Stimulated activated CD8-positive, alpha-beta memory T cell treated with anti-CD3 and anti-CD28 coated beads, Interleukin-12 subunit alpha, Interleukin-12 subunit beta, amount 100 ng/mL, for 24 hours (primary cell): ENCODE results near the gene CDH4.
"Not testable (repeated sequence)": the region's sequence is repeated elsewhere in the genome, so short reads cannot be mapped to it uniquely, and the experiment has no call there.

ENCODE experiments used
- DNase-seq: peaks from one replicate; pipeline ENCODE4 v3.0.0-alpha.2; 2020; ENCODE audit errors: extremely low read depth

The CDH4 gene

DNA sequence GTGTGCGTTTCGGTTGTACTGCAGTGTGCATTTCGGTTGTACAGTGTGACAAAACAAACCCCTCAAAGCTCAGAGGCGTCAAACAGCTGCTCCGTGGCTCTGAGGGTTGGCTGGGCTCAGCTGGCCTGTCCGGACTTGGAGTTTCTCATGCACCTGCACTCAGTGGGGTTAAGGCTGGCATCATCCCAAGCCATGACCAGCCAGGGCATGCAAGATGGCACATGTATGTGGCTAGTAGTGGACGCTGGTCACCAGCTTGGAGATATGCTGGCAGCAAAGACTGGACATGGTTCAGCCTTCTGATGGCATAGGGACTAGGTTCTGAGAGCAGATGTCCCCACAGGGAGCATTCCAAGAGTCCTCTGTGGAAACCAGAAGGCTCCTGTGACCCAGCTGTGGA is 187.2 kb downstream of the CDH4 start:
- DNase-seq, result no peak

DNA sequence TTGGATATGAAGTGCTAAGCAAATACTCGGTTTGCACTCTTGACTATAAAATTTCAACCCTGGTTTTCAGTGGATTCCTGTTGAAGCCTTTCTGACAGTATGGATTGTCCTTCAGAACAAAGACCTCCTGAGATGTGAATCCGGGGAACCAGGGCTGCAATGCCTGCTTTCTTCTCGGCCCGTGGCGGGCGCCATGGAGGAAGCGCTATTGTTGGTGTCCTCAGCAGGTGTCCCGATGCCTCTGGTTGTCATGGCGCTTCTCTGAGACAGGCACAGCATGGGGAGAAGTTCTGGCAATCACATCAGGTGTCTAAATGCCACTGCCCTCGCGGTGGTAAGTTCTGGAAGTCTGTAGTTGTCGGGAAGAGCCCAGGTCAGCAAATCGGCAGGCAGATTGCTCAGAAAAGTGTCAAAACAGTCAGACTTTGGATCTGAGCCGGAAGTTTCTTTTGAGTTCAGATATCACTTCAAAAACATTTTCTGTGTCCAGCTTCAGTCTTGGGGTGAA is 188.5 kb downstream of the CDH4 start:
- no peak for DNase-seq

DNA sequence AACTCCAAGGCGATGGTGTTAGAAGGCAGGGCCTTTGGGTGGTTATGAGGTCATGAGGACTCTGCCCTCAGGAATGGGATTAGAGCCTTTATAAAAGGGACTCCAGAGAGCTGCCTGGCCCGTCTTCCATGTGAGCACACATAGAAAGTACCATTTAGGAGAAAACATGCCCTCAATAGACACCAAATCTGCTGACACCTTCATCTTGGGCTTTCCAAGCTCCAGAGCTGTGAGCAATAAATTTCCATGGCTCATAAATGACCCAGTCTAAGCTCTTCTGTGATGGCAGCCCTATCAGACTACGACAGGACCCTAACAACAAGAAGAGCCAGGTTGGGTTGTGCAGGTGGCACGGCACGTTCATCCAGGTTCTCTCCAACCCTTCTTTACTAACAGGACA is 189.5 kb downstream of the CDH4 start:
- DNase-seq, result no peak

DNA sequence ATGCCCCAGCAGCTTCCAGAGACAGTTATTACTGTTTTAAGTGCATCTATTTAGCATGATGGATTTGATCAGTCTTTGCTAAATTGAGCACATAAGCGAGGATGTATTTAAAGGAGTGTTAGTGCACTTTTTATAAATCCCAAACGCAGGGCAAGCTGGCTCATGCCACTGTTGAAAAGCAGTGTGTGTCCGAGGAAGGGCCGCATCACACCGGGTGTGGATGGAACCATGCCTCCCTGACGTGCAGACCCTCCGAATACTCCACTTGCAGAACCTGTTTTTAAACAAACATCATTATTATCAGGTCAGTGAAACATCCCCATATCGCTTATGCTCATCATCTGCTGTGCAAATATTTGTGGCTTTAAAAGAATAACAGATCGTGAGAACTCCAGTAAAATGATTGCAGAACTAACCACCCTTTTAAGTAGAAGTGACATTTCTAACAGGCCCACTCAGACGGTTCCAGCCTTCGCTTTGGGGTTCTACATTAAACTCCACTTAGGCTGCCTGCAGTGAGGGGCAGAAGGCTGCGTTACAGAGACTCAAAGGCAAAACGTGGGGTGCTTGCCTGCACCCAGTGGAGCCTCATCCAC is 190.1 kb downstream of the CDH4 start:
- no peak for DNase-seq

DNA sequence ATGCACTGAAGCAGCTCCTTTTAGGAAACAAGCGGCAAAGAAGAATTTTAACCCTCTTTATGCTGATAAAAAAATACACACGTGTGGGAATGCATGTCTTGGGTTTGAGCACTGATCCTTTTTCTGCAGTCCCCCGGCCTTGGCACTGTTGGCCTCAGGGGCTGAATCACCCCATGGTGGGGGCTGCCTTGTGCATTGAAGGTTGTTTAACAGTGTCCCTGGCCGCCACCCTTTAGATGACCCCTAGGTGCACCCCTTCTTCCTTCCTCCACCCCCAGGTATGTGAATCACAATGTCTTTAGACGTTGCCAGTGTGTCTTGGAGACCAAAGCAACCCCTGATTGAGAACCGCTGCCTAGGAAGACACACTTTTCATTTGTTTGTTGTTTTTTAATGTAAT is 190.7 kb downstream of the CDH4 start:
- DNase-seq, result no peak

DNA sequence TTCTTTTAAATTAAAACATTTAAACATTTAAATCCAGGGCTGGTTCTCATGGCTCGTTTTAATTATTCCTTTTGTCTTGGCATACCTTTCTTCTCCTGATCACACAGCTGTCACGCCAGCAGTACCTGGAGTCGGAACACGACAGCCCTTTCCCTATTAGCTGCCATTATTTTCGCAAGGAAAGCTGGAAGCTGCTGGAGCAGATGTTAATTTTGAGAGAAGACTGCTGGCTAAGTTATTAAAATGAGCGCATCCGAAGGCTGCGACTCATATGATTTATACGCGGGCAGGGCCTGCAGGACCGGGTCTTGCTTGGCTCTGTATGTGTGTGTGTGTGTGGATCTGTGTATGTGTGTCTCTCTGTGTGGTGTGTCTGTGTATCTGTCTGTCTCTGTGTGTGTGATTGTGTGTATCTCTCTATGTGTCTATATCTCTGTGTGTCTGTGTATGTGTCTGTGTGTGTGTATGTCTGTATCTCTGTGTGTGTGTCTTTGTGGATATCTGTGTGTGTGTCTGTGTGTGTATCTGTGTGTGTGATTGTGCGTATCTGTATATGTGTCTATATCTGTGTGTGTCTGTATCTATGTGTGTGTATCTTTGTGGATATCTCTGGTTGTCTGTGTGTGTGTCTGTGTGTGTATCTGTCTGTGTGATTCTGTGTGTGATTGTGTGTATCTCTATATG is 191.5 kb downstream of the CDH4 start:
- no peak for DNase-seq

DNA sequence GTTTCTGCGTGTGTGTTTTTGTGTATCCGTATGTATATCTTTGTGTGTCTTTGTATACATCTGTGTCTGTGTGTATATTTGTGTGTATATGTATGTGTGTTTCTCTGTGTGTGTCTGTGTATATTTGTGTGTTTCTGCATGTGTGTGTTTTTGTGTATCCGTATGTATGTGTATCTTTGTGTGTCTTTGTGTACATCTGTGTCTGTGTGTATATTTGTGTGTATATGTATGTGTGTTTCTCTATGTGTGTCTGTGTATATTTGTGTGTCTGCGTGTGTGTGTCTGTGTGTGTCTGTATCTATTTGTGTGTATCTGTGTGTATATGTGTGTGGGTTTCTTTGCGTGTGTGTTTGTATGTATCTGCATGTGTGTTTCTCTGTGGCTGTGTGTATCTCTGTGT is 192.6 kb downstream of the CDH4 start:
- no peak for DNase-seq

DNA sequence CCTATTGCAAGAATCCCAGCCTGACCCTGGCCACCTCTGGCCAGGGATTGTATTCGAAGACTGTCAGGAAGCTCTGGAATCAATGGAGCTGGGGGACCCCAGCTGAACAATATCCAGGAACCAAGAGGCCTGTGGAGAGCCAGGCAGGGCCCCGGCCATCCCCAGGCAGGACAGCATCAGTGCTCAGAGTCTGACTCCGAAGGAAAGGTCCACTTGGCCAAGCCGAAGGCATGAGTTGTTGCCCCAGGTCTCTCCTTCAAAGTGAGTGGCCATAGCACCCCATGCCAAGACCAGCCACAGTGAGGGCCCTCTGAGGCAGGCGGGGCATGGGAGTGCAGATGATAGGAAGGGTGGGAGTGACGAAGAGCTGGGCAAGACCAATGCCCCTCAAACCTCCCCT is 193.1 kb downstream of the CDH4 start:
- DNase-seq, result no peak

DNA sequence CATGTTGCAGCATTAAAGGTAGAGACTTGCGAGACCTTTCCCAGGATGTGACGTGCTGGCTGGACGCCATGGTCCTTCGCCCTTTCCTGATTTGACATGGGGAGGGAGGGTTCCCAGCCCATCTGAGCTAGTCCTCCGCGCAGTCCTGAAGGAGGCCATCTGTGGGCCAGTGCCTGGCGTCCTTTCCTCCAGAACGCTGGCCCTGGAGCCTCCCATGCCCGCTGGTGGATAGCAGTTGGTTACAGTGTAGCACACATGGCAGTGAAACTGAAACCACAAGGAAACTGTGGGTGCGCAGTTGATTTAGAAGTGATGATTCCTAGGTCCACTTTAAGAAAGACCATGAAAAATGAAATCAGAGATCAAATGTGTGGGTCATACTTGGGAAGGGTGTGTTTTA is 193.7 kb downstream of the CDH4 start:
- DNase-seq, result no peak

DNA sequence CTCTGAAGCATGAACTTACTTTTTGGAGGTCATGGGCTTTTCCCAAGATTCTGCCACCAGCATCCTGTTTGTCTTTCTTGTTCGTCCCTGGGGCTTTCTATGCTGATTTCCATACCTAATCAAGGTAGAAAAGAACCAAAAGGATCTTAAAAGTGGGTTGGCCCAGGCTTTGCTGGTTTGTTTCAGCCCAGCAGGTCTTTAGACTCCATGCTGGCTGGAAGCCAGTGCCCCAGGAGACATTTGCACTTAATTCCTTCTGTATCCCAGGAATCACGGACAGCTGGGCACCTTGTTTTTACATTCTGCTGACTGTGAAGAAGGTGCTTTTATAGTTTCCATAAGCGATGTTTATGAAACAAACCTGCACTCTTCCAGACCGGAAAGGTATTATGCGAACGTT is 195.9 kb downstream of the CDH4 start:
- DNase-seq, result no peak

DNA sequence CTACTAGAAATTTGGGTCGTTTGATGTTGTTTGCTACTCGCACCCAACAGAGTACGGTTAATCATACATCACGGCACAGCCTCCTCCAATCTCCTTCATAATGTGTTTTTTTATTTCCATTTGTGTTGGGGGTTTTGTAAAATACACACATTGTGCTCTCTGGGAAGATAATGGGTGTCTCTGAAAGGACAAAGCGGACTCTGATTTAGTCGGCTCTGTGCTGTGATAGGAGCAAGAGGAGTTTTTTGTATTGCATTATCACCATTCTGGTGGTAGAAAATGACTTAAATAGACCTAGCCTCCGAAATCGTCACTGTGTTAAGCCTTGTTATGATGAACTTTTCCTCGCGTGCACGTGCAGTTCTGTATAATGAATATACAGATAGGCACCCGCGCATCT is 196.3 kb downstream of the CDH4 start:
- DNase-seq, result no peak

DNA sequence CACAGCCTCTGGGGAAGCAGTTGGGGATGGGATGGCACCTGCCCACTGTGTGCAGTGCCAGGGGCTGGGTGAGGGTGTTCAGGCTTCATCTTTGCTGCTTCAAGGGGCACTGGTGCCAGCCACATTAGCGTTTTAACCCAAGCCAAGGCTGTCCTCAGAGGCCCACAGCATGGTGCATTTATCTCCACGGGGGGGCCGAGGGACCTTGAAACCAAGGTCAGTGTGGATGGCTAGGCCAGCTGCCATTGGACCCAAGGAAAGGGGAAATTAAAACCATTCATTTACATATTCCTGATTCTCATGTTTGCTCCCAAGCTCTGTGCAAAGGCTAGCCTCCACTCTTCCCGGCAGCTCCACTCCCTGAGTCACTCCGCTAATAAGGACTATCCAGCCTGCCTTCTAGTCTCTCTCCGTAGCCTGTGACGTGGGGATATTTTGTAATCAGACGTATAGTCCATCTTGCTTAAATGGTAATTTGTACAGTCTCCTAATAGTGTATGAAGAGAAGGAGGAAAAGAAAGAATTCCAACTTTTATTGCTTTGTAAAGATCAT is 197.1 kb downstream of the CDH4 start:
- DNase-seq, result no peak

DNA sequence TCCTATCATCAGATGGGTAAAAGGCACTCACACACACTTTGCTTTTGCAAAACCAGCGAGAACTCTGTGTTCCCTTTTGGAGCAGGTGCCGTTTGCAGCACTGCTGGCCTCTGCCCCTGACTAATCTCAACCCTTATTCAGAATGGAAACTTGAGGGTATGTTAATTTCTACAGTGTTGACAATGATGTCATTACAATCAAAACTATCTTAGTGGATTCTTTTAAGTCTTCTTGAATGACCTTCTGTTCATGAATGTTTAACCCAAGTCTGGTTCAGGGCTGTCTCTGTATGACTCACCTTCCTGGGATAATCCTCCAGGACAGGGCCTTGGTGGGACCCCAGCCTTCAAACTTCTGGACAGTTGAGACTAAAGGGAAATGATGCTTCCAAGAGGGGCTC is 197.9 kb downstream of the CDH4 start:
- DNase-seq, result no peak

DNA sequence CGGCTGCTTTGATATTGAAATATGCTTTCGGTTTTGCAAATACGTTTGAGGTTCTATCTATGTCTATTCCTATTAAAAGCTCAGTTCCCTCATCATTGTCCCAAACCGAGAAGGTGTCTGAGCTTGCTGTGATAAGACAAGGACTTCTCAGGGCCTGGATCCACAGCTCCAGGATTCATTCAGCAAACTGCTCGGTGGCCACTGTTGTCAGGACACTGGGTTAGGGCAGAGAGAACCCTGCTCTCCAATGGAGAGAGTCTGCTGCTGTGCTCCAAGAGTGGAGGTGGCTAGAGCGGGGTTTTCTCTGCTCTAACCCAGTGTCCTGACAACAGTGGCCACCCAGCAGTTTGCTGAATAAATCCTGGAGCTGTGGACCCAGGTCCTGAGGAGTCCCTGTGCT is 198.5 kb downstream of the CDH4 start:
- no peak for DNase-seq

DNA sequence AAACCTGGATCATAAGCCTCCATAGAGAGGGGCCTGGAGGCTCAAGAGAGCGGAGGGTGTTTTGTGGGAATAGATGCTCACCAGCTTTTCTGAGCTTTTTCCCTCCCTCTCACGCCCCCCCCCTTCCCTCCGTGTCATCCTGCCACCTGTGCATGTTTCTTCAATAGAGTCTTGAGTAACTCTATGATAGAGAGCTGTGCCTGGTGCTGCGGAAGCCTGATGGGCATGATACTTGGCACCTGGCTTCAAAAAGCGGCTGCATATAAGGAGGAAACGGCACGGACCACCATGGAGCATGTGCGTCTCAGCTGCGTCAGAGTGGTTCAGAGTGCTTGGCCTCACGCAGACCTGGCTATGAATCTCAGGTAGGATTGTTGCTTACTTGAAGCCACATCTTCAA is 198.9 kb downstream of the CDH4 start:
- DNase-seq, result no peak

DNA sequence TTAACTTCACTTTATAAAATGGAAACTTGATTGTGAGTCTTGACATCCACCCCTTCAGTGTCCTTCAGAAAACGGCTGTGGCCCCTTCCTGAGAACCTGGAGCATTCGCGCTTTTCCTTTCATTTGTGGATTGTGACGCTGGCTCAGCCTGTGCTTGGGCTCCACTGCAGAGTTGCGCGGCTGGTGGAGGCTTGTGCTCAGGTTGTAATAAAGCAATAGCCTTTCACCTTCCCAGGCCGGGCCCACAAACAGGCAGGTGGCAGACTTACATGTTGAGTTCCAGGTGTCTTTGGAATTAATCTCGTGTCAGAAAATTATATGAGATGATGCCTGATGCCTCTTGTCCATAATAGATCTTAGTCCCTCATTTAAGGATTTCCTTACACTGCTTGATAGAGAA is 199.9 kb downstream of the CDH4 start:
- no peak for DNase-seq

DNA sequence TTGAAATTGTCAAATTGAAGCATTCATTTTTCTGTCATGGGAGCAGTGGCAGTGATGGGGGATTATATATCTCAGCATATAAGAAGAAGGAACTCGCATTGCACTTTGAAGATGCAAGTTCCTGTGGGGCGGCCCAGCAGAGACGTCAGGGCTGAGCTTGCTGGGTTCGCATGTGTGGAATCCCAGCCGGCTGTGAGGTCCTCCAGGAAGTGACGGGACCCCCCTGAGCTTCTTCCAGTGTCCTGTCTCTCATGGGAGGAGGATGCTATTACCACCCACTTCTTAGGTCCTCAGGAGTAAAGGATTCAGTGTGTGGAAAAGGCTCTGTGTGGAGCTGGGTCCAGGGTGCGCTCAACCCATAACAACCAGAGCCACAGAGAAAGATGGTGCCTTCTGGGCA is 201.2 kb downstream of the CDH4 start:
- DNase-seq, result no peak

DNA sequence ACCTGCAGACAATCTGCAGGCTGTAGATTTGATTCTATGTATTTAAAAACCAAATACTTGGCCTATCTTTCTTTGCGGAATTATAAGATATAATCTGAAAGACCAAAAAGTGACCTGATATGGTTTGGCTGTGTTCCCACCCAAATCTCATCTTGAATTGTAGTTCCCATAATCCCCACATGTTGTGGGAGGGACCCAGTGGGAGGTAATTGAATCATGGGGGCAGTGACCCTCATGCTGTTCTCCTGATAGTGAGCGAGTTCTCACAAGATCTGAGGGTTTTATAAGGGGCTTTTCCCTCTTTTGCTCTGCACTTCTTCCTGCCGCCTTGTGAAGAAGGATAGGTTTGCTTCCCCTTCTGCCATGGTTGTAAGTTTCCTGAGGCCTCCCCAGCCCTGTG is 201.6 kb downstream of the CDH4 start:
- not testable (repeated sequence) for DNase-seq

DNA sequence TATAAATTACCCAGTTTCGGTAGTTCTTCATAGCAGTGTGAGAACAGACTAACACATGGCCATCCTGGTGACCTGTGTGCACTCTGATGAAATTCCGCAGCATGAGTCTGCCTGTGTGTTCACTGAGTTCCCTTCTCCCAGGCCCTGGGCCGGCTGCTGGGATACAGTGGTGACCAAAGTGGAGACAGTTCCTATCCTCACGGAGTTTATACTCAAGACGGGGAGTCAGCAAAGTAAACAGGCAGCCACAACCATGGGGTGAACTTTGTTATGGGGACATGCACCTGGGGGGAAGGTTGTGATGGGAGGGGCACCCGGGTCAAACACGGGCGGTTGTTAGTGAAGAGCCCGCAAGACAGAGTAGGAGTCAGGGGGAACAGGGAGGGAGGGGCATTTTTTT is 202.0 kb downstream of the CDH4 start:
- DNase-seq, result no peak

DNA sequence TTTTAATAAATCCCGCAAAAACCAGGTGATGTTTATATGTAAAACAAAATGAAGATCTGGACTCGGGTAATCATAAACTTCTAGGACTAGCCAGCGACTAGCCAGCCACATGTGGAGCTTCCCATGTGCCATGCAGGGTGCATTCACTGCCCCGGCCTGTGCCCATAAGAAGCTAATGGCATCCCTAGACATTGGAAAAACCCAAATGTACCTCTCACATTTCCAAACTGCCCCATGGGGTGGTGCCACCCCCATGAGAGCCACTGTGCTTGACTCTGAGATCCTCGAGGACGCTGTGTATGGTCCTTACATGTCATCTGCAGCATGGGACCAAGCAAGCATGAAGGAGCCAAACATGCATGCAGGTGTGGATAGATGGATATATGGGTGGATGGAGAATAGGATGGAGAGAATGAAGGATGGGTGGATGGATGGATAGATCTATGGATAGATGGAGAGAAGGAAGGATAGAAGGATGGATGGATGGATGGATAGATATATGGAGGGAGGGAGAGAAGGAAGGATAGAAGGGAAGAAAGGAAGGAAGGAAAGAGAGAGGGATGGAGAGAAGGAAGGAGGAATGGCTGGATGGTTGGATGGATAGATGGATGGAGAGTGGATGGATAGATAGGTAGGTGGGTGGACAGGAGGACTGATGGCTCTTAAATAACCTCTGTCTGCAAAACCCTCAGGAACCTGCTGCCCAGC is 203.6 kb downstream of the CDH4 start:
- DNase-seq, result no peak

DNA sequence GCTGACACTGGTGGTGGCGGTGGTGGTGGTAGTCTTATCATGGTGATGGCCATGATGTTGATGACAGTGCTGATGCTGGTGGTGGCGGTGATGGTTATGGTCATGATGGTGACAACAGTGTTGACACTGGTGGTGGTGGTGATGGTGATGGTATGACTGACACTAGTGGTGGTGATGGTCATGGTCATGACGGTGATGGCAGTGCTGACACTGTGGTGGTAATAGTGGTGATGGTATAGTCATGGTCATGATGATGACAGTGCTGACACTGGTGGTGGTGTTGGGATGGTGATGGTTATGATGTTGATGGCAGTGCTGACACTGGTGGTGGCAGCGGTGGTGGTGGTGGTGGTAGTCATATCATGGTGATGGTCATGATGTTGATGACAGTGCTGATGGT is 205.7 kb downstream of the CDH4 start:
- DNase-seq, result no peak

DNA sequence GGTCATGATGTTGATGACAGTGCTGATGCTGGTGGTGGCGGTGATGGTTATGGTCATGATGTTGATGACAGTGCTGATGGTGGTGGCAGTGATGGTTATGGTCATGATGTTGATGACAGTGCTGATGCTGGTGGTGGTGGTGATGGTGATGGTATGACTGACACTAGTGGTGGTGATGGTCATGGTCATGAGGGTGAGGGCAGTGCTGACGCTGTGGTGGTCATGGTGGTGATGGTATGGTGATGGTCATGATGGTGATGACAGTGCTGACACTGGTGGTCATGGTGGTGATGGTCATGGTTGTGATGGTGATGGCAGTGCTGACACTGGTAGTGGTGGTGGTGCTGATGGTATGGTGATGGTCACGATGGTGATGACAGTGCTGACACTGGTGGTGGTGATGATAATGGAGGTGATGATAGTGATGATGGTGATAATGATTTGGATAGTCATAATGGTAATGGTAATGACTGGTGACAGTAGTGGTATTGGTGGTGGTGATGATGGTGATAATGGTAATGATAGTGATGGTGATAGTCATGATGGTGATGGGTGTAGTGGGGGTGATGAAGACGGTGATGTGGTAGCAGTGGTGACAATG is 206.2 kb downstream of the CDH4 start:
- DNase-seq, result no peak

DNA sequence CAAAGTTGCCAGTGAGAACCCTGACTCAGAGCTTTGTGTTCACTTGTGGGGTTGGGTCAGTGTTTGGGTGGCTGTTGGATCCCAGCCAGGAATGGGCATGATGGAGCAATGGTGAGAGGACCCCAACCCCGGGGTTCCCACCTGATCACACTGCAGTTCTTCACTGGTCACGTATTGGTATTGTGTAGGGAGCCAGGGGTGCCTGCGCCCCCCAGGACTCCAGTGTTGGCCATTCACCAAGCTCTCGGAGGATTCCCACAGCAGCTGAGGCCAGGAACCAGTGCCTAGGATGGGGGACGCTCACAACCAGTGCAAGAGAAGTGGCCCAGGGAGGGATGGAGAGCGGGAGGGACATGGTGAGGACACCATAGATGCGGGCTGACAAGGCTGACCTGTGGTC is 207.2 kb downstream of the CDH4 start:
- DNase-seq, result no peak
